ENCODE data around the gene MEFV. TPM values are rescaled to one million over a fixed set of nuclear protein-coding genes. Genes with fewer than 3 reads are reported as not detected.

MEFV gene, protein sequence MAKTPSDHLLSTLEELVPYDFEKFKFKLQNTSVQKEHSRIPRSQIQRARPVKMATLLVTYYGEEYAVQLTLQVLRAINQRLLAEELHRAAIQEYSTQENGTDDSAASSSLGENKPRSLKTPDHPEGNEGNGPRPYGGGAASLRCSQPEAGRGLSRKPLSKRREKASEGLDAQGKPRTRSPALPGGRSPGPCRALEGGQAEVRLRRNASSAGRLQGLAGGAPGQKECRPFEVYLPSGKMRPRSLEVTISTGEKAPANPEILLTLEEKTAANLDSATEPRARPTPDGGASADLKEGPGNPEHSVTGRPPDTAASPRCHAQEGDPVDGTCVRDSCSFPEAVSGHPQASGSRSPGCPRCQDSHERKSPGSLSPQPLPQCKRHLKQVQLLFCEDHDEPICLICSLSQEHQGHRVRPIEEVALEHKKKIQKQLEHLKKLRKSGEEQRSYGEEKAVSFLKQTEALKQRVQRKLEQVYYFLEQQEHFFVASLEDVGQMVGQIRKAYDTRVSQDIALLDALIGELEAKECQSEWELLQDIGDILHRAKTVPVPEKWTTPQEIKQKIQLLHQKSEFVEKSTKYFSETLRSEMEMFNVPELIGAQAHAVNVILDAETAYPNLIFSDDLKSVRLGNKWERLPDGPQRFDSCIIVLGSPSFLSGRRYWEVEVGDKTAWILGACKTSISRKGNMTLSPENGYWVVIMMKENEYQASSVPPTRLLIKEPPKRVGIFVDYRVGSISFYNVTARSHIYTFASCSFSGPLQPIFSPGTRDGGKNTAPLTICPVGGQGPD
- under 0.01 and 0.14 TPM in 2 replicates for total RNA-seq

DNA sequence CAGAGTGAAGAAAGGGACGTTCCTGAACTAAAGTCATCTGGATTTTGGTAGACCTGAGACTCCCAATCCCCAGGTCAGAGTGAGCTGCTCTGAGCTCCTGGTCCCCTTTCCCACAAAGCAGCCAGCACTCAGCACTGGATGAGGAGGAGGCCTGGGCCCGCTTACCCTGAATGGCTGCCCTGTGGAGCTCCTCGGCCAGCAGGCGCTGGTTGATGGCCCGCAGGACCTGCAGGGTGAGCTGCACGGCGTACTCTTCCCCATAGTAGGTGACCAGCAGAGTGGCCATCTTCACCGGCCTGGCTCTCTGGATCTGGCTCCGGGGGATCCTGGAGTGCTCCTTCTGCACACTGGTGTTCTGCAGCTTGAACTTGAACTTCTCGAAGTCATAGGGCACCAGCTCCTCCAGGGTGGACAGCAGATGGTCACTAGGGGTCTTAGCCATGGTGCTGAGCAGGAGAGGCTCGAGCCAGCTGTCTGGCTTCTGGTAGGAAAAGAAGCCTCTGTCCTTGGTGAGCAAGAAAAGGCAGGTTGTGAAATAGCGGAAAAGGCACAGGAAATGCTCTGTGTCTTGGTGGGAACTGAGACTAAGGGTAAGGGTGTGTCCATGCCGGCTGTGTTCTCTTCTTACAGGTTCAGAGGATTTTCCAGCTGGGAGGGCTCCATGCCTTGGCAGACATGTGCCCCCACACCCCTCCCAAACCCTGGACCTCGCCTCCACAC is at the start of gene MEFV:
Gene MEFV (minus strand): TSS at position 488 of the 720 bp plus-strand sequence. CDS start 46 bp downstream, at position 442.

DNA sequence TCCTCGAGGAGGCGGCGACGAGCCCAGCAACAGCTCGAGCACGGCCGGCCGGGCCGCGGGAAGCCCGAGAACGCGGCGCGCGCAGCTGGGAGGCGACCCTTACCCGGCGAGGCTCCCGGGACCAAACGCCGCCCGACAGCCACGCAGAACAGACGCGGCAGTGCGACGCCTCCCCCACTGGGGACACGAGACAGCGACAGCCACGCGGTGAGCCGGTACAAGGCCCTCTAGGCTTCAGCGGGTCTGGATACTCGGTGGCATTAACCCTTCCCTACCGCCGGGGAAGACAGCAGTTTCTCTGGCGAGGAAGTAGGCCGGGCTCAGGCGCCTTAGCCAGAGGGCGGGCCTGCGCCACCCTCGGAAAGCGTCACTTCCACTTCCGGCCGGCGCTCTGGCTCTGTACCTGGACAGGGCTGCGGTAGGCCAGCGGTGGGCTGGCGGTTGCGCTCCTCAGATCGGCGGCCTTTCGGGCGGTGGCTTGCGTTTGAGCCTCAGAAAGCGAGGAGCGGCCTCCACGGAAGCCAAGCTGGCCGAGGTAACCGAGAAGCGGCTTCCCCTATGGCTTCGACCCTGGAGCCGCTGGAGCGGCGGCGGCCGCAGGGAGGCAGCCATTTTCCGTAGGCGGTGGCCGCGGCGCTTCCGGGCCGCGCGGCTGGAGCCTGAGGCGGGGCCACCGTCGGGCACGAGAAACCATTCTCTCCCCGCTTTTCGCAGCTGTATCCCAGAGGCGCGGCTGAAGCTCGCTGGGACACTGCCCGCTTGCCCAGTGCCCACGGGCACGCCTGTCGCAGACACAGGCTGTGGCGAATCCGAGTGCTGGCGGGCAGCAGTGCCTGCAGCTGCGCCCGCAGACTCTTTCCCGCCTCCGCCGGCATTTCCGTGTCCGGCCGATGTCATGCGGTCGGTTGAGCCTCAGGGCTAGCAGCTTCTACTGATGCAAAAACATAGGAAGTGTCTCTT is 49.0 kb upstream of the MEFV start, which contains the start of the genes TIGD7 and ZNF75A:
Gene TIGD7 (minus strand): TSS at position 322 of the 960 bp plus-strand sequence. CDS start 4,816 bp downstream, outside the sequence.
Gene ZNF75A (plus strand): TSS at position 389 of the 960 bp plus-strand sequence. CDS start 2,932 bp downstream, outside the sequence.

GRCh38 chr16:3282730-3283542 is 26.5 kb upstream of the MEFV start, which contains the start of gene ZNF263:
Gene ZNF263, plus strand, starts transcription at chr16:3283491. Its CDS starts 328 bp downstream, at chr16:3283819.

GRCh38 chr16:3234857-3235561 is 21.4 kb downstream of the MEFV start, which contains the start of gene ZNF200:
Gene ZNF200, minus strand, starts transcription at chr16:3235158. Its CDS starts 1,403 bp downstream, at chr16:3233755.

Other genes starting within 250 kb of the MEFV start
- not detected in 2 replicates for gene CLDN9, start 243.7 kb downstream of the MEFV start, total RNA-seq
- not detected in 2 replicates for gene CLDN6, start 238.4 kb downstream of the MEFV start, total RNA-seq
- 99.8 and 151 TPM in 2 replicates for gene TNFRSF12A, start 236.3 kb downstream of the MEFV start, total RNA-seq
- gene HCFC1R1, start 232.7 kb downstream of the MEFV start, total RNA-seq: 19.9 and 26.3 TPM in 2 replicates
- 22.9 and 29.1 TPM in 2 replicates for gene THOC6, start 232.6 kb downstream of the MEFV start, total RNA-seq
- gene BICDL2, start 219.7 kb downstream of the MEFV start, total RNA-seq: under 0.01 and 0.37 TPM in 2 replicates
- under 0.01 TPM in 1 of 2 replicates, not detected in the other for gene MMP25, start 210.1 kb downstream of the MEFV start, total RNA-seq
- gene IL32, start 191.0 kb downstream of the MEFV start, total RNA-seq: 2.1 and 8.2 TPM in 2 replicates
- gene ZSCAN10, start 157.3 kb downstream of the MEFV start, total RNA-seq: not detected in 2 replicates
- gene ZNF205, start 144.0 kb downstream of the MEFV start, total RNA-seq: 11.8 and 12.8 TPM in 2 replicates
- gene ZNF213, start 121.6 kb downstream of the MEFV start, total RNA-seq: 2.6 and 3.5 TPM in 2 replicates
- gene OR1F1, start 68.4 kb downstream of the MEFV start, total RNA-seq: not detected in 2 replicates
- gene ZNF200, start 21.5 kb downstream of the MEFV start, total RNA-seq: 6.5 and 7.4 TPM in 2 replicates
- gene ZNF263, start 26.9 kb upstream of the MEFV start, total RNA-seq: 33.6 and 34.8 TPM in 2 replicates
- 2.6 and 4.6 TPM in 2 replicates for gene TIGD7, start 48.8 kb upstream of the MEFV start, total RNA-seq
- 12.7 and 17.5 TPM in 2 replicates for gene ZNF75A, start 48.9 kb upstream of the MEFV start, total RNA-seq
- gene OR2C1, start 99.3 kb upstream of the MEFV start, total RNA-seq: 0.09 and 0.14 TPM in 2 replicates
- 9.5 TPM in 2 replicates for gene ZSCAN32, start 144.4 kb upstream of the MEFV start, total RNA-seq
- gene ZNF174, start 144.6 kb upstream of the MEFV start, total RNA-seq: 4.7 and 5.5 TPM in 2 replicates
- gene ZNF597, start 186.9 kb upstream of the MEFV start, total RNA-seq: 1.3 and 1.4 TPM in 2 replicates
- gene NAA60, start 187.0 kb upstream of the MEFV start, total RNA-seq: 7.4 and 10.1 TPM in 2 replicates
- not detected in 2 replicates for gene C16orf90, start 238.9 kb upstream of the MEFV start, total RNA-seq
- 24.0 and 30.1 TPM in 2 replicates for gene CLUAP1, start 244.4 kb upstream of the MEFV start, total RNA-seq